Muscle layer of duodenum (tissue), 2 donors: ENCODE data around the gene ATP11B.
"Not testable (repeated sequence)": the region's sequence is repeated elsewhere in the genome, so short reads cannot be mapped to it uniquely, and the experiment has no call there.

ENCODE experiments used
- H3K27ac ChIP-seq: one replicate; pipeline ENCODE4 v1.7.0; 2013; ENCODE audit warnings: mild to moderate bottlenecking, low read length
- H3K27me3 ChIP-seq: one replicate; pipeline ENCODE4 v1.7.0; 2013; ENCODE audit warnings: low read depth, mild to moderate bottlenecking, control low read depth, low read length
- H3K36me3 ChIP-seq, 2 donors: one replicate each; pipeline ENCODE4 v1.7.0; 2013; ENCODE audit warnings: low read length in 2 of 2, control low read depth in 1 of 2, mild to moderate bottlenecking in 1 of 2; ENCODE audit not compliant: insufficient read depth in 2 of 2, control insufficient read depth in 1 of 2
- H3K4me1 ChIP-seq, 2 donors: one replicate each; pipeline ENCODE4 v1.7.0; 2013; ENCODE audit warnings: low read length in 2 of 2, mild to moderate bottlenecking in 2 of 2, control low read depth in 1 of 2, moderate library complexity in 1 of 2; ENCODE audit not compliant: insufficient read depth in 2 of 2, control insufficient read depth in 1 of 2
- H3K4me3 ChIP-seq, 2 donors: one replicate each; pipeline ENCODE4 v1.7.0; 2013; ENCODE audit warnings: low read length in 2 of 2, low read depth in 1 of 2, mild to moderate bottlenecking in 1 of 2
- H3K9me3 ChIP-seq, 2 donors: one replicate each; pipeline ENCODE4 v1.7.0; 2013; ENCODE audit warnings: low read length in 2 of 2, control low read depth in 1 of 2, mild to moderate bottlenecking in 1 of 2; ENCODE audit not compliant: control insufficient read depth in 1 of 2
- donor health status: healthy.

The ATP11B gene

DNA sequence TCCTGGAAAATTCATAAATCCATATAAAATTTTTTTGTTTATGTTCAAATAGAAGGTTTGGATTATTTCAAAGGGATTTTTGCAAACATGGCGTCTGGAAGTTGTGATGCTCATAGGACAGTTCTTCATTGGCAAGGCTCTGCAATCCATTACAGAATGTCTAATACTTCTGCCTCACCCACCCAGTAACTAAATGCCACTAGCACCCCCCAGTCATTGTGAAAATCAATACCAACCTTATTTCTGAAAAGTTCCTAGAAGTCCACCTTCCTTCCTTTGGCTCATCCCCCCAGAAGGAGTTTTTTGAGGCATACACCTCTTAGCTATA lies 17.9 kb downstream of the ATP11B start:
- peaks cover 0 to 21% of the 10 kb centered on the region in 2 donors for H3K4me1 ChIP-seq
- H3K9me3 ChIP-seq, result no peaks in the 10 kb centered on the region
- H3K4me3 ChIP-seq, result no peak overlapping the region
- no peaks in the 10 kb centered on the region for H3K36me3 ChIP-seq
- no peaks in the 10 kb centered on the region for H3K27me3 ChIP-seq
- no peak overlapping the region for H3K27ac ChIP-seq

DNA sequence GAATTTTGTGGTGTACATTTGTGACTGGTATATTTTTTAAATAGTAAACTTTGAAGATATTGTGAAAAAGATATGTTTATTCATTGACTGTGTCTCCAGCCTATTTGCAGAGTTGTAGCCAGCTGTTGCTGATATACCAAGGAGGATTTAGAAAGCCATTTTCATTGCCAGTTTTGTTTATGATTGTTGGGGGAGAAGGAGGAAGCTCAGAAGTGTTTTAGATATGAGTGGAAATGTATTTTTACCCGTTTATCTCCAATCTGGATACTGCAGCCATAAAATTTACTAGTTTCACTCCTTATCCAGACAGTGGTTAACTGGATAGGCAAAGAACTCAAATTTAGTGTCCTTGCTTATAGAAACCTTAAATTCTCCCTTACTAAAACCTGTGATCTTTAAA lies 18.8 kb downstream of the ATP11B start:
- Histone ChIP-seq H3K4me3 (no peak overlapping the region), H3K27ac (no peak overlapping the region), H3K9me3 (no peaks in the 10 kb centered on the region), H3K36me3 (no peaks in the 10 kb centered on the region), H3K27me3 (no peaks in the 10 kb centered on the region), H3K4me1 (peaks cover 0 to 18% of the 10 kb centered on the region in 2 donors)

DNA sequence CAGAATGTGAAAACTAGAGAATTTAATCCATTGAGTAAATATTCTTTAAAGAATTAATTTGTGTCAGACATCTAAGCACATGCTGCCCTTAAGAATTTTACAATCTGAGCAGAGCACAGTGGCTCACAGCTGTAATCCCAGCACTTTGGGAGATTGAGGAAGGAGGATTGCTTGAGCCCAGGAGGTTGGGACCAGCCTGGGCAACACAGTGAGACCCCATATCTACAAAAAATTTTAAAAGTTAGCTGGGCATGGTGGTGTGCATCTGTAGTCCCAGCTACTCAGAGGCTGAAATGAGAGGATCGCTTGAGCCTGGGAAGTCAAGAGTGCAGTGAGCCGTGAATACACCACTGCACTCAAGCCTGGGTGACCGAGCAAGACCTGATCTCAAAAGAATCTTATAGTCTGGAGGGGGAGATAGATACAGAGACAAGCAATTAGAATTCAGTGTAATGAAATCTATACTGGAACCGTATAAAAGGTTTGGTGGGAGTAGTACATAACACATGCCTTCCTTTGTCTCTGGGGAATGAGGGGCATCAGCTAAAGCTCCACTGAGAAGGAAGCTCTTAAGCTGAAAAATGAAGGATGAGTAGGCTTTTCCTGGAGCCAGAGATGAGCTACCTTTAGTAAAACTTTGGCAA lies 21.2 kb downstream of the ATP11B start:
- Histone ChIP-seq H3K9me3 (no peaks in the 10 kb centered on the region), H3K4me1 (peaks cover 0 to 14% of the 10 kb centered on the region in 2 donors), H3K27me3 (no peaks in the 10 kb centered on the region), H3K36me3 (no peaks in the 10 kb centered on the region), H3K27ac (no peak overlapping the region), H3K4me3 (no peak overlapping the region)

DNA sequence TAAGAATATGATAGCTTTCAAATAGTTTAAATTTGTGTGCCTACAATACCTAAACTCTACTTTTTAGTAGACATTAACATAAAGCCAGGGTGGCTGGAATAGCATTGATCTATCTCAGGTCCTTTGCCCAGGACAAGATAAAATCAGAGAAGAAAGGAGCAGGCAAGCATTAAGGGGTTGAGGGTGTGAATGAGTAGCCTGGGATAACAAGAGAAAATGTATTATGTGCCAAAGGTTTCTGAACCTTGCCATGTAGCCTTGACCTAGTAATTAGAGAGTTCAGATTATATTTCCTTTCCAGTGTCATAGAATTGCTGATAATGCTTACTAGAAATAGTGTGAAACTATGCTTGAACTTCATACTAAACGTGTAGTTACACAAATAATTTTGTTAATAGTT lies 22.9 kb downstream of the ATP11B start:
- Histone ChIP-seq H3K4me3 (no peak overlapping the region), H3K36me3 (peaks cover 3 to 4% of the 10 kb centered on the region in 2 donors), H3K27ac (no peak overlapping the region)

DNA sequence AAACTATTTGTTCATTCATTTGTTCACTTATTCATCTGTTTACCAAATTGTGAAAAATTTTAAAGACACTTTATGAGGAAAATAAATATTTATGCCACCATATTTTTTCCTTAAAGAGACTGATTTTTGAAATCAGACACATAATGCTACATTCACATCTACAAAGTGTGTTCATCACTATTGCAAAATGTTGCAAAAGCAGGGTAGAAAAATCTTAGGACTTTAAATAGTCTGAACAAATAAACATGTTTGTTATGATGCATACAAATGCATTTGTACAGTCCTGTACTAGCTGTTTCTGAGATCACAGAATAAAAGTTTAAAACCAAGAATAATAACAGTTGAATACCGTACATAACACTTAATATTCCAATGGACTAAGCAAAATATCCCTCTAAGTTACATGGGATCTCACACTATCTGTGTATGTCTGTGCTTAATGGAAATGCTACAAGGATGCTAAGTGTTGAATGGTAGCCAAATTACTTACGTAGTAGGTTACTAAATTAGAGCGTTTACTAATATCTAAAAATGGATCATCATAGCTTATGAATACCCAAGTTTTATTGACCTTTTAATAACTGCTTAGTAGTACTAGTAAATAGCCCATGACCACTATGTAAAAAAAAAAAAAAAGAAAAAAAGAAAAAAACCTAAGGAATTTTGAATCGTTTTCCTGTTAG lies 25.1 kb downstream of the ATP11B start:
- no peaks in the 10 kb centered on the region for H3K4me1 ChIP-seq
- no peaks in the 10 kb centered on the region for H3K9me3 ChIP-seq
- peaks cover 4 to 7% of the 10 kb centered on the region in 2 donors for H3K36me3 ChIP-seq
- H3K27ac ChIP-seq, result no peak overlapping the region
- H3K27me3 ChIP-seq, result no peaks in the 10 kb centered on the region
- H3K4me3 ChIP-seq, result no peak overlapping the region

More for the DNA sequence above, 22.9 kb downstream of the ATP11B start:
- Histone ChIP-seq H3K27me3 (no peaks in the 10 kb centered on the region), H3K4me1 (peaks cover 0 to 8% of the 10 kb centered on the region in 2 donors), H3K9me3 (no peaks in the 10 kb centered on the region)

DNA sequence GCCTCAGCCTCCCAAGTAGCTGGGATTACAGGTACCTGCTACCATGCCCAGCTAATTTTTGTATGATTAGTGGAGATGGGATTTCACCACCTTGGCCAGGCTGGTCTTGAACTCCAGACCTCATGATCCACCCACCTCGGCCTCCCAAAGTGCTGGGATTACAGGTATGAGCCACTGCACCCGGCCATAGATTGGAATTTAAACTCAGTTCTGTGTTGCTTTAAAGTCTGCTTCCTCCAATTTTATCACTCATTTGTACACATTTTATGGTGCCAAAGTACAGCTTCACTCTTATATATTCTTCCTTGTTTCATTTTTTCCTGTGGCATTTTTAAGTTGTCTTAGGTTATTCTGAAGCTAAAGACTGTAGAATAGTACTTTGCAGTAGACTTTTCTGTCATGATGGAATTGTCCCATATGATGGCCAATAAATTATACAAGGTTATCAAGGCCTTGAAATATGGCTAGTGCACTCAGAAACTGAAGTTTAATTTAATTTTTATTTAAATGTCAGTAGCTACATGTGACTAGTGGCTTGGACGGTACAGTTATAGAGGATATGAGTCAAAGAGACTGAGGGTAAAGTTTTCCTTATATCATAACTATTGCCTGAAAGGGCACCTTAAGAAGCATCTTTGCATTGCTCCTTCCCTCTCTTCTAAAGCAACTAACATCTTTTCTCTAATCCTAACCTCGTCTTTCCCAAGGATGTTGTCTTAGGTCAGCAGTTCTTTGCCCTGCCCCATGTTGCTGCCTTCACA lies 28.1 kb downstream of the ATP11B start:
- Histone ChIP-seq H3K4me1 (peaks cover 0 to 12% of the 10 kb centered on the region in 2 donors), H3K36me3 (peaks cover 4 to 7% of the 10 kb centered on the region in 2 donors), H3K9me3 (no peaks in the 10 kb centered on the region), H3K27me3 (no peaks in the 10 kb centered on the region), H3K27ac (no peak overlapping the region), H3K4me3 (no peak overlapping the region)

DNA sequence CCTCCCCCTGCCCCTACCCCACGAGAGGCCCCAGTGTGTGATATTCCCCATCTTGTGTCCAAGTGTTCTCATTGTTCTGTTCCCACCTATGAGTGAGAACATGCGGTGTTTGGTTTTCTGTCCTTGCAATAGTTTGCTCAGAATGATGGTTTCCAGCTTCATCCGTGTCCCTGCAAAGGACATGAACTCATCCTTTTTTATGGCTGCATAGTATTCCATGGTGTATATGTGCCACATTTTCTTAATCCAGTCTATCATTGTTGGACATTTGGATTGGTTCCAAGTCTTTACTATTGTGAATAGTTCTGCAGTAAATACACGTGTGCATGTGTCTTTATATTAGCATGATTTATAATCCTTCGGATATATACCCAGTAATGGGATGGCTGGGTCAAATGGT lies 29.0 kb downstream of the ATP11B start:
- not testable (repeated sequence) for H3K36me3 ChIP-seq, H3K4me3 ChIP-seq, H3K27ac ChIP-seq, H3K9me3 ChIP-seq, H3K27me3 ChIP-seq
- H3K4me1 ChIP-seq, result peaks cover 0 to 12% of the 10 kb centered on the region in 2 donors

DNA sequence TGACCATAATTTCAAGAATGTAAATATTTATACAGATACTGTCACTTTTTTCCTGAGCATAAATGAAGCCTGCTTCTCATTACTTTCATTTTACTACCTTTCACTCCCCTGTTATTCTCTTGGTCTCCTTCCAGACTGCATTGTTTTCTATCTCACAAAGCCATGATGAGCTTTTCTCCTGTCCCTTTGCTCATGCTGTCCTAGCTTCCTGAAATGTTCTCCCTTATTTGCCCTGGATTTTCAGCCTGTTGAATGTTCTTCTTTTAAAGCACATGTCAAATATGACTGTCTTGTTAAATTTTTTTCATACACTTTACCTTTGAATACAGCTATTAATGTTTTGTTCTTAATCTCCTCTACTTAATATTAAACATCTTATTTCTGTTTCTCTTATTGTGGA lies 31.7 kb downstream of the ATP11B start:
- H3K9me3 ChIP-seq, result no peaks in the 10 kb centered on the region
- no peaks in the 10 kb centered on the region for H3K27me3 ChIP-seq
- no peak overlapping the region for H3K27ac ChIP-seq
- peaks cover 0 to 12% of the 10 kb centered on the region in 2 donors for H3K4me1 ChIP-seq
- H3K36me3 ChIP-seq, result peaks cover 4 to 7% of the 10 kb centered on the region in 2 donors
- H3K4me3 ChIP-seq, result no peak overlapping the region

DNA sequence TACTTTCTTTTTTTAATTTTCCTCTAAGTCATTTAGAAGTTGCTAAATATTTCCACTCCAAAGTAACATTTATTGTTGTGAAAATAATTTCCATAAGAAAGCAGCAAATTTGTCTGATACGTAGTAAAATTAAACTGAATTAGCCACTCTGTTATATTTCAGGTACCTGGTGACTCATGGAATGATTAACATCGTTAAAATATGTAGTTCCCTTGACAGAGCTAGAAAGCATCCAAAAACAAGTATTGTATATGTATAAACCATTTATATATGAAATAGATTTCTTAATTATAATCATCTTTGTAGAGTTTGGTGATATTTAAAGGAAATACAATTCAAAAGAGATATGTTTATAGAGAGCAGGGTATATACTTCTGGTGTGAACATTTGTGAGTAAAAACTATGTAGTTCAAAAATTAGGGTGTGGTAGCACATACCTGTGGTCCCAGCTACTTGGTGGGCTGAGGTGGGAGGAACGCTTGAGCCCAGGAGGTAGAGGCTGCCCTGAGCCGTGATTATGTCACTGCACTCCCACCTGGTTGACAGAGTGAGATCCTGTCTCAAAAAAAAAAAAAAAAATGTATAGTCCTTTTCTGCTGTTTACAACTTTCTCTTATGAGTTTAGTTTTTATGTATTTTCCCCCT lies 36.6 kb downstream of the ATP11B start:
- no peaks in the 10 kb centered on the region for H3K9me3 ChIP-seq
- no peaks in the 10 kb centered on the region for H3K27me3 ChIP-seq
- peaks cover 0 to 2% of the 10 kb centered on the region in 2 donors for H3K4me1 ChIP-seq
- H3K36me3 ChIP-seq, result peaks cover 15 to 16% of the 10 kb centered on the region in 2 donors
- no peak overlapping the region for H3K4me3 ChIP-seq
- no peak overlapping the region for H3K27ac ChIP-seq

DNA sequence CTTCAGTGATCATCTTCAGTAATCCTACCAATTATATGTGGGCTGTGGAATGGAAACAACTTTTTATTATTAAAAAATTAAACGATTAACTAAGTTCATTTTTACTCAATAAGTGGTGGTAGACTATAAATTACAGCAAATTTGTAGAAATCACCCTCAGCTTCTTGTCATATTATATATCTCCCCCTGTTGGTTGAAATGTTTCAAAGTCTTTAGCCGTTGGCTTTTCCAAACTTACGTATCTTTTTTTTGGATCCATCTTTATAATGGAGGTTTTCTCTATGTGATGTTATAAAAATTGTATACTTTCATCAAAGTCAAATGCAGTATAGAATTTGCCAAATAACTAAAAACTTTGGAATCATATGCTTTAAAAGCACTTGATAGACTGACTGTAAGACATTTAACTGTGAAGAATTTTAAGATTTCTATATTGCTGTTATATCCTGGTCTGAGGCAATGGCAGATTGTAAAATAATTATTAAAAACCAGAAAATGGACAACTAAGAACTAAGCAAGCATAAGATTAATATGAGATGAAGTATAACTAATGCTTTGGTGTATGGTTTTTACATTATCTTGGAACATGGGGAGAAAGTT lies 44.7 kb downstream of the ATP11B start:
- H3K36me3 ChIP-seq, result peaks cover 28 to 53% of the 10 kb centered on the region in 2 donors
- no peak overlapping the region for H3K27ac ChIP-seq
- no peak overlapping the region for H3K4me3 ChIP-seq
- H3K9me3 ChIP-seq, result no peaks in the 10 kb centered on the region
- no peaks in the 10 kb centered on the region for H3K4me1 ChIP-seq
- H3K27me3 ChIP-seq, result no peaks in the 10 kb centered on the region

DNA sequence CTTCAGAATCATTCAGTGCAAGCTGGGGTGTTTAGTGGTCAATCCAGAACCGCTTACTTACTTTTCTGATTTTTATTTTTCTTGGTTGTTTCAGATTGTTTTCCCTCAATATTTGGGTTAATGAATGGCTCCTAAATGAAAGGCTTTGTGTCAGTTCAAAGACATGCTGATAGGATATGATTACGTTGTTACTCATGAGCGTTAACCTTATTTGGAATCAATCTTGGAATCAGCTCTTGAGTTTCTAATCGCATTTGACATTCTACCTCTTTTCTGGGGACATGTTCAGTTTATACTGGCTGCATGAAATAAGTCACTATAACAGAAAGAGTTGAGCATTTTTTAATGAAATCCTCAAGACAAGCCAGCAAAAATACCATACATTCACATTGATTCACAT lies 50.2 kb downstream of the ATP11B start:
- H3K9me3 ChIP-seq, result no peaks in the 10 kb centered on the region
- no peaks in the 10 kb centered on the region for H3K27me3 ChIP-seq
- no peak overlapping the region for H3K4me3 ChIP-seq
- peaks cover 33 to 53% of the 10 kb centered on the region in 2 donors for H3K36me3 ChIP-seq
- H3K4me1 ChIP-seq, result no peaks in the 10 kb centered on the region
- H3K27ac ChIP-seq, result no peak overlapping the region
